GM18861 (cell line): ENCODE measurements around the gene LIN7B.
"Not testable (repeated sequence)": the region's sequence is repeated elsewhere in the genome, so short reads cannot be mapped to it uniquely, and the experiment has no call there.

Experiments used
- ATAC-seq: cut with Tn5 transposase; IDR thresholded peaks from one replicate; pipeline ENCODE4 v1.9.1; 2021; ENCODE audit not compliant: unreplicated experiment

Gene LIN7B

DNA sequence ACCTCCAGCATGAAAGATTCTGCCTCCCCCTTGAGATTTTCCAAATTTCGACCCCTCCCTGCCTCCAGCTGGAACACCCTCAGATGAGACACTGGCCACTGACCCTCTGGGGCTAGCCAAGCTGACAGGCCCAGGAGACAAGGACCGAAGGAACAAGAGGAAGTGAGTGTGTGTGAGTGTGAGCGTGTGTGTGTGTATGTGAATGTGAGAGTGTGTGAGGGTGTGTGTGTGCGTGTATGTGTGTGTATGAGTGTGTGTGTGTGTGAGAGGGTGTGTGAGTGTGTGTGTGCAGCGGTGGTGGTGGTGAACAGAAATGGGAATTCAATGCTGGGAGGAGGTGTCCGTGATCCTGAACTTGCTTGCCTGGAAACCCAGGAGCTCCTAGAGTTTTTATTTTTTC lies 27.2 kb downstream of the LIN7B start:
- ATAC-seq: no peak

DNA sequence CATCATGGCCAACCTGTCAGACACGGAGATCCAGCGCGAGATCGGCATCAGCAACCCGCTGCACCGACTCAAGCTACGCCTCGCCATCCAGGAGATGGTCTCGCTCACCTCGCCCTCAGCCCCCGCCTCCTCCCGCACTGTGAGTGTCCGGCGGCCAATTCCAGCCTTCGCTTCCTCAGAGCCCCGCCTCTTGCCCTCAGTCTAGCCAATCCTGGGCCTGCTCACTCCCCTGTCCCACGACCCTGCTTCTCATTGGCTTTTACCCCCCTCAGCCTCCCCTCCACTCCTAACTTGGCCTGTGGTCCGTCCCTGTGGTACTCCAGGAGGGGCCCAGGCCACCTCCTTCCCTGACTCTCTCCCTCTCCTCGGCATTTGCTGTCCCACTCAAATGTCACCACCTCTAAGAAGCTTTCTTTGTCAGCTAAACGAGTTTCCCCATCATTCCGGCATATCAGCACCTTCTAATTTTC lies 28.7 kb downstream of the LIN7B start:
- peak; percentile 43 for ATAC-seq

DNA sequence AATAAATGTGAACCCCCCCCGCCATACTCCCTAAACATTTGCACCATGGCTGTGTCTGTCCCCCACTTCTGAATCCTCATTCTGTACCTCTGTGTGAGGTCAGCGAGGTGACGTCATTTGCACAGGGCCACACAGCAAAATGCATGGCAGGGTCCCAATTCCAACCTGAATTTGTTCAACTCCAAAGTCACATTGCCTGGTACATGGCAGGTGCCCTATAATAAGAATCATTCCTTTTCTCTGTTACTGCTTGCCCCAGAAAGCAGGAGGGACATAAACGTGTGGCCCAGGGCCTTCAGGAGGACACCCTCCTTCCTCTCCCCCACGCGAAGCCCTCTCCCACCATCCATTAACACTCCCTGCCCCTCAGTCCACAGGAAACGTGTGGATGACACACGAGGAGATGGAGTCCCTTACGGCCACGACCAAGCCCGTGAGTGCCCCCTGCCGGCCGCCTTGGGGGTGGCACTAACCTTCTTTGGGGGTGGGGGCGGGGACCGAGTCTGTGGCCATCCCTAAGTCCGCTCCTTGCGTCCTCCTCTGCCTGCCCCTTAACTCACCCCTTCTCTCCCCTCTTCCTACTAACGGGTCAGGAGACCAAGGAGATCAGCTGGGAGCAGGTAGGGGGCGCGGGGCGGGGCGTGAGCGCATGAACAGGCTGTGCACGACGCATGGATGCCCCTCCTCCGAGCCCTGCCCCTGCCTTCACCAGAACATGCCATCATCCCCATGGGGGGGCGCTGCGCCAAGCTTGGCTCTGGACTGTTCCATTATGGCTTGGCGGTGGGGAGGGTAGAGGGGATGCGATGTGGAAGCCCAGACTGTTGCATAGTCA lies 31.6 kb downstream of the LIN7B start:
- no peak for ATAC-seq

GRCh38 chr19:49146408-49146770 lies 32.2 kb downstream of the LIN7B start:
- ATAC-seq: not testable (repeated sequence)

GRCh38 chr19:49148044-49148682 lies 34.0 kb downstream of the LIN7B start:
- no peak for ATAC-seq

- no peak for ATAC-seq
Observed at GRCh38 chr19:49148784-49149651, 34.8 kb downstream of the LIN7B start.

GRCh38 chr19:49149652-49150105 lies 35.5 kb downstream of the LIN7B start:
- ATAC-seq: no peak

- no peak for ATAC-seq
Observed at GRCh38 chr19:49150106-49150943, 36.2 kb downstream of the LIN7B start.

DNA sequence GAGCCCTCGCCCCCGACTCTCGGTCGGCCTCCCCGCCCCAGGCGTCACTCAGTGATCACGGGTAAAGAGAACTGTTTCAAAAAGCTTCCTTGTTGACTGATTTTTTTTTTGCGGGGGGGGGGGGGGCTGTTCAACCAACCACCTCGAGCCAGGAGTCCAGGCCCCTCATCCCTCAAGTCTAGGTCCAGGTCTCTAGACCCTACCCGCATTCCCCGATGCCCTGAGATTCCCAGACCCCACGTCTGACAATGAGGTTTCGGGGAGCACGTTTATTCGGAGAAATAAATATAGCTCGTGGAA lies 36.7 kb downstream of the LIN7B start:
- ATAC-seq: no peak

GRCh38 chr19:49151267-49152118 lies 37.3 kb downstream of the LIN7B start:
- no peak for ATAC-seq

GRCh38 chr19:49152119-49152550 lies 38.0 kb downstream of the LIN7B start:
- no peak for ATAC-seq

DNA sequence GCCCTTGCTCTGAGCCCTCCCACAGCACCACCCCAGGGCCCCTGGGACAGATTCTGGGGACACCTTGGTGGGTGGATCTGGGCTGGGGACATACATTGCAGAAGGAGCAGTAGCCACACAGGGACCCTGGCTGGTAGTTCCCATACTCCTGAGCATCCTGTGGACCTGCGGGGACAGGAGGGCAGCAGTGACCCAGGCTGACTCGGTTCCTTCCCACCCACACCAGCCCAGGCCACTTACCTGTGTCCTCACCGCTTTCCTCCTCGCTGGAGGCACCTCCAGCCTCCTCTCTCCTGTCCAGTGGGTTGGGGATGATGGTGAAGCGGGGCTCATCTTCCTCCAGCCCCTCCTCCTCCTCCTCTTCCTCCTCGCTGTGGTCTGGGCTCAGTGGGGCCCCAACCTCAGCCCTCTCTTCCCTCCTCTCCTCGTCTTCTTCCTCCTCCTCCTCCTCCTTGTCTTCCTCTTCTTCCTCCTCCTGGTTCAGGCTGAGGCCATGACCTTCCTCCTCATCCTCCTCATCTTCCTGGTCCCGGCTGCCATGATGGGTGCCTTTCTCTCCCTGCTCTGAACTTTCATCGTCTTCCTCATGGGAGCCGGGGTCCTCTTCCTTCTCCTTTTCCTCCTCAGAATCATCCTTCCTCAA lies 39.1 kb downstream of the LIN7B start:
- ATAC-seq: no peak

DNA sequence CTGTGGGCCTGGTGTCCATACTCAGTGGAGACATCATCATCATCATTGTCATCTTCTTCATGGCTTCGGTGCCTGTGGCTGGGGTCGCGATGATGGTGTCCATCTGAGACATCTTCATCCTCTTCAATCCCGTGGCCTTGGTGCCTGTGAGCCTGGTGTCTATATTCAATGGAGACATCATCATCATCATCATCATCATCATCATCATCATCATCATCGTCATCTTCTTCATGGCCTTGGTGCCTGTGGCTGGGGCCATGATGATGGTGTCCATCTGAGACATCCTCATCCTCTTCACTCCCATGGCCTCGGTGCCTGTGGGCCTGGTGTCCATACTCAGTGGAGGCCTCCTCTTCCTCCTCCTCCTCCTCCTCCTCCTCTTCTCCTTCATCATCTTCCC lies 40.1 kb downstream of the LIN7B start:
- ATAC-seq: no peak

- ATAC-seq: no peak
Observed at GRCh38 chr19:49155005-49155819, 41.0 kb downstream of the LIN7B start, which contains the start of gene HRC. HRC (minus strand) TSS chr19:49155396; CDS start chr19:49155237, 159 bp downstream.

- ATAC-seq: no peak
Observed at GRCh38 chr19:49155820-49156346, 41.7 kb downstream of the LIN7B start.

- no peak for ATAC-seq
Observed at GRCh38 chr19:49157445-49158224, 43.5 kb downstream of the LIN7B start, which contains the start of gene TRPM4. TRPM4 (plus strand) TSS chr19:49157792; CDS start chr19:49157867, 75 bp downstream.
